Neural progenitor cell (in vitro differentiated cells): ENCODE measurements around the gene FAM193B. TPM values are rescaled to one million over a fixed set of nuclear protein-coding genes. Genes with fewer than 3 reads are reported as not detected.

ENCODE experiments used
- DNase-seq: peaks from one replicate; pipeline ENCODE4 v3.0.0-alpha.2; 2016; ENCODE audit warnings: low spot score
- H2AFZ ChIP-seq: fragments of 200-600 bp; sonication (generic); replicated peaks from 2 replicates; pipeline ENCODE4 v1.6.1; 2016; ENCODE audit warnings: antibody characterized with exemption
- H3F3A ChIP-seq: fragments of 200-600 bp; sonication (generic); 2 replicates; pipeline ENCODE4 v1.6.1; 2016; ENCODE audit warnings: antibody characterized with exemption, low read depth
- H3K27ac ChIP-seq: fragments of 200-600 bp; sonication (generic); 2 replicates; pipeline ENCODE4 v1.5.1; 2016; ENCODE audit warnings: mild to moderate bottlenecking
- H3K27me3 ChIP-seq: fragments of 200-600 bp; sonication (generic); 2 replicates; pipeline ENCODE4 v1.6.1; 2016; ENCODE audit warnings: mild to moderate bottlenecking, moderate library complexity
- H3K36me3 ChIP-seq: fragments of 200-600 bp; sonication (generic); 2 replicates; pipeline ENCODE4 v1.5.1; 2016
- H3K4me1 ChIP-seq: fragments of 200-600 bp; sonication (generic); 2 replicates; pipeline ENCODE4 v1.6.1; 2016; ENCODE audit warnings: mixed run types
- H3K4me2 ChIP-seq: fragments of 200-600 bp; sonication (generic); 2 replicates; pipeline ENCODE4 v1.6.1; 2016
- H3K4me3 ChIP-seq: fragments of 200-600 bp; sonication (generic); 2 replicates; pipeline ENCODE4 v1.5.1; 2016
- H3K79me2 ChIP-seq: fragments of 200-600 bp; sonication (generic); 2 replicates; pipeline ENCODE4 v1.6.1; 2016; ENCODE audit warnings: low read depth
- H3K9ac ChIP-seq: fragments of 200-600 bp; sonication (generic); 2 replicates; pipeline ENCODE4 v1.6.1; 2016
- H3K9me3 ChIP-seq: fragments of 200-600 bp; sonication (generic); 2 replicates; pipeline ENCODE4 v1.5.1; 2016; ENCODE audit warnings: low read depth
- H4K20me1 ChIP-seq: fragments of 200-600 bp; sonication (generic); 2 replicates; pipeline ENCODE4 v1.6.1; 2016; ENCODE audit warnings: low read depth
- H3K27ac Mint-ChIP-seq: 3 replicates; pipeline ENCODE4 v1.8.0; 2021; ENCODE audit warnings: mixed read lengths
- H3K27me3 Mint-ChIP-seq: 2 replicates; pipeline ENCODE4 v1.8.0; 2022; ENCODE audit warnings: low read depth, mild to moderate bottlenecking, inconsistent platforms, moderate library complexity, mixed read lengths; ENCODE audit not compliant: insufficient read depth
- H3K36me3 Mint-ChIP-seq: 3 replicates; pipeline ENCODE4 v1.8.0; 2021; ENCODE audit warnings: mixed read lengths
- H3K4me1 Mint-ChIP-seq: 3 replicates; pipeline ENCODE4 v1.8.0; 2021; ENCODE audit warnings: mixed read lengths
- H3K4me3 Mint-ChIP-seq: 3 replicates; pipeline ENCODE4 v1.8.0; 2021; ENCODE audit warnings: mild to moderate bottlenecking, moderate library complexity, mixed read lengths
- H3K9me3 Mint-ChIP-seq: 3 replicates; pipeline ENCODE4 v1.8.0; 2020; ENCODE audit warnings: mixed read lengths
- CTCF ChIP-seq: fragments of 200-600 bp; sonication (generic); IDR thresholded peaks from 2 replicates; pipeline ENCODE4 v1.5.1; 2017; ENCODE audit warnings: antibody characterized with exemption, mild to moderate bottlenecking
- EZH2 ChIP-seq: fragments of 200-600 bp; sonication (generic); IDR thresholded peaks from 2 replicates; pipeline ENCODE4 v1.6.1; 2017; ENCODE audit warnings: antibody characterized with exemption, mild to moderate bottlenecking, moderate library complexity
- EZH2phosphoT487 ChIP-seq: fragments of 200-600 bp; sonication (generic); IDR thresholded peaks from 2 replicates; pipeline ENCODE4 v1.6.1; 2017; ENCODE audit warnings: antibody characterized with exemption
- total RNA-seq: library from RNA; depleted of rRNA; stranded (reverse); fragments of >200 nt; gene quantifications from 2 replicates; pipeline ENCODE4 v1.2.3, GENCODE V29; 2015; ENCODE audit warnings: low replicate concordance

FAM193B gene
- total RNA-seq, 1 donor from 2014 or later, result 42.5 TPM

DNA sequence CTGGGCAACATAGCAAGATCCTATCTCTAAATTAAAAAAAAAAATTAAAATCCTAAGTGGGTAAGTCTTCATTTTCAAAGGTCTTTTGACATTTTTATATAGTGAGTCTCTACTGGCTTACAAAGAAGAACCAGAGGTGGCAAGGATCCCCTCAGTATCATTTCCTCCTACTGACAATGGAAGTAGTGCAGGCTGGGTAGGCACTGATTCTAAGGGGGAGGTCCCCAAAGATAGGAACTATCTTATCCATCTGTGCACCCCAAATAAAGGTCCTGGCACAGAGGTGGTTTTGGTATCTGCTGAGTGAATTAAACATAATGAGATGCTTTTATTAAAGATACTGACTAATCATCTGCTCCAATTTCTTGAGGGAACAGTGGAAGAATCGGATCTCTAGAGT lies 4.2 kb downstream of the FAM193B start:
- no peak for TF ChIP-seq EZH2
- TF ChIP-seq CTCF, result no peak
- TF ChIP-seq EZH2phosphoT487, result no peak
- H3K27ac Mint-ChIP-seq, result no peak overlapping the region

GRCh38 chr5:177548495-177548894 lies 5.9 kb downstream of the FAM193B start:
- H3K27me3 Mint-ChIP-seq, result no peaks in the 10 kb centered on the region
- Histone ChIP-seq H4K20me1 (peaks cover 95% of the 10 kb centered on the region), H2AFZ (no peak overlapping the region), H3K4me3 (no peak overlapping the region), H3K9me3 (no peaks in the 10 kb centered on the region), H3K4me1 (peaks cover 22% of the 10 kb centered on the region), H3K79me2 (peaks cover 95% of the 10 kb centered on the region), H3K27ac (no peak overlapping the region), H3K27me3 (no peaks in the 10 kb centered on the region), H3K36me3 (no peaks in the 10 kb centered on the region), H3K9ac (no peak overlapping the region), H3K4me2 (no peak overlapping the region), H3F3A (peaks cover 22% of the 10 kb centered on the region)
- H3K4me1 Mint-ChIP-seq, result peaks cover 40% of the 10 kb centered on the region
- H3K36me3 Mint-ChIP-seq, result peaks cover 13% of the 10 kb centered on the region
- TF ChIP-seq EZH2 (no peak), EZH2phosphoT487 (no peak), CTCF (no peak)
- H3K27ac Mint-ChIP-seq, result no peak overlapping the region
- no peaks in the 10 kb centered on the region for H3K9me3 Mint-ChIP-seq
- no peak for DNase-seq
- H3K4me3 Mint-ChIP-seq, result no peak overlapping the region

More for the DNA sequence above, 4.2 kb downstream of the FAM193B start:
- Histone ChIP-seq H4K20me1 (peaks cover 83% of the 10 kb centered on the region), H3K4me1 (peaks cover 9% of the 10 kb centered on the region), H3K9me3 (no peaks in the 10 kb centered on the region), H3K9ac (no peak overlapping the region), H3K27me3 (no peaks in the 10 kb centered on the region), H3K36me3 (no peaks in the 10 kb centered on the region), H2AFZ (no peak overlapping the region), H3K79me2 (peaks cover 86% of the 10 kb centered on the region), H3K4me3 (no peak overlapping the region), H3K4me2 (no peak overlapping the region), H3K27ac (no peak overlapping the region), H3F3A (peaks cover 14% of the 10 kb centered on the region)
- DNase-seq, result no peak
- Mint-ChIP-seq H3K4me1 (peaks cover 34% of the 10 kb centered on the region), H3K27me3 (peaks cover 2% of the 10 kb centered on the region), H3K36me3 (peaks cover 13% of the 10 kb centered on the region), H3K9me3 (no peaks in the 10 kb centered on the region), H3K4me3 (no peak overlapping the region)

- Histone ChIP-seq H3F3A (peaks cover 30% of the 10 kb centered on the region), H3K79me2 (peaks cover 94% of the 10 kb centered on the region), H3K27me3 (no peaks in the 10 kb centered on the region), H3K9ac (no peak overlapping the region), H3K4me3 (no peak overlapping the region), H3K27ac (no peak overlapping the region), H3K4me2 (no peak overlapping the region), H3K4me1 (peaks cover 25% of the 10 kb centered on the region), H2AFZ (no peak overlapping the region), H3K9me3 (no peaks in the 10 kb centered on the region), H4K20me1 (peaks cover 95% of the 10 kb centered on the region), H3K36me3 (no peaks in the 10 kb centered on the region)
- DNase-seq, result no peak
- H3K36me3 Mint-ChIP-seq, result peaks cover 15% of the 10 kb centered on the region
- H3K9me3 Mint-ChIP-seq, result no peaks in the 10 kb centered on the region
- H3K27me3 Mint-ChIP-seq, result no peaks in the 10 kb centered on the region
- H3K4me3 Mint-ChIP-seq, result no peak overlapping the region
- no peak overlapping the region for H3K27ac Mint-ChIP-seq
- peaks cover 39% of the 10 kb centered on the region for H3K4me1 Mint-ChIP-seq
- TF ChIP-seq EZH2phosphoT487 (no peak), EZH2 (no peak), CTCF (no peak)
These were observed 6.6 kb downstream of the FAM193B start for GRCh38 chr5:177547736-177548135.
